ENCODE data around the gene AMZ1.

GRCh38 chr7:2663960-2664359 lies 24.0 kb upstream of the AMZ1 start:
- TF ChIP-seq POU2F2 (IDR thresholded peaks at IDR 0.05; ENCODE audit: low read depth, low read length): no peak
- no peak for TF ChIP-seq POLR2AphosphoS5 (IDR thresholded peaks at IDR 0.05; ENCODE audit: low read depth, low read length)
- TF ChIP-seq POLR2A (IDR thresholded peaks at IDR 0.05; ENCODE audit: low read depth, low read length): no peak
- no peak for TF ChIP-seq PAX5 (IDR thresholded peaks at IDR 0.05; ENCODE audit: insufficient read depth, low read length, severe bottlenecking)
- TF ChIP-seq SPI1 (IDR thresholded peaks at IDR 0.05; ENCODE audit: low read depth, low read length): no peak

All from GM12891 (cell line).